CD4-positive, alpha-beta T cell (primary cell): Measurements from ENCODE around the gene XPNPEP3. TPM values are rescaled to one million over a fixed set of nuclear protein-coding genes. Genes with fewer than 3 reads are reported as not detected.
"Not testable (repeated sequence)": the region's sequence is repeated elsewhere in the genome, so short reads cannot be mapped to it uniquely, and the experiment has no call there.

Source experiments
- ATAC-seq: fragments of 200-7000 bp; cut with Tn5 transposase; one replicate; pipeline ENCODE4 v1.10.0; 2022; ENCODE audit warnings: mild to moderate bottlenecking; ENCODE audit not compliant: poor library complexity
- CTCF ChIA-PET: fragments of 350-600 bp; sonication (Branson Sonifier 250); formaldehyde crosslinking; loops from one replicate; lab custom pipeline; 2021; ENCODE audit warnings: antibody characterized with exemption, inconsistent platforms; lab: Charles Lee
- POLR2A ChIA-PET: fragments of 350-600 bp; sonication (Branson Sonifier 250); formaldehyde crosslinking; loops from one replicate; lab custom pipeline; 2021; ENCODE audit warnings: antibody characterized with exemption, inconsistent platforms; lab: Charles Lee
- DNase-seq, 14 experiments: peaks; one replicate each; pipeline ENCODE4 v3.0.0-alpha.2; 2013 to 2020; ENCODE audit warnings: mixed read lengths in 2 of 14
- H3K27ac ChIP-seq, 2 donors: one replicate each; pipeline versions ENCODE4 v1.5.1 to v1.7.0; 2013; ENCODE audit warnings: low read length in 2 of 2, low read depth in 1 of 2, mild to moderate bottlenecking in 1 of 2
- H3K27me3 ChIP-seq, 2 experiments: 1 replicate in 1 of 2; 2 replicates in 1 of 2; pipeline versions ENCODE4 v1.6.1 to v1.7.0; 2013; ENCODE audit warnings: low read length in 2 of 2, control low read depth in 1 of 2, mild to moderate bottlenecking in 1 of 2, moderate library complexity in 1 of 2; ENCODE audit not compliant: insufficient read depth in 2 of 2, control insufficient read depth in 1 of 2
- H3K36me3 ChIP-seq: one replicate; pipeline ENCODE4 v1.6.1; 2013; ENCODE audit warnings: low read length, control low read depth; ENCODE audit not compliant: insufficient read depth
- H3K4me1 ChIP-seq: one replicate; pipeline ENCODE4 v1.6.1; 2013; ENCODE audit warnings: low read length, control low read depth; ENCODE audit not compliant: insufficient read depth
- H3K4me3 ChIP-seq: one replicate; pipeline ENCODE4 v1.5.1; 2013; ENCODE audit warnings: mild to moderate bottlenecking, low read length, moderate library complexity
- H3K9me3 ChIP-seq, 2 experiments: 1 replicate in 1 of 2; 2 replicates in 1 of 2; pipeline versions ENCODE4 v1.6.1 to v1.7.0; 2013; ENCODE audit warnings: low read length in 2 of 2, mild to moderate bottlenecking in 2 of 2, control low read depth in 1 of 2, moderate library complexity in 1 of 2; ENCODE audit not compliant: control insufficient read depth in 1 of 2, insufficient read depth in 1 of 2
- H3K27ac Mint-ChIP-seq: one replicate; pipeline ENCODE4 v1.8.0; 2020; ENCODE audit warnings: mixed read lengths
- H3K27me3 Mint-ChIP-seq: one replicate; pipeline ENCODE4 v1.8.0; 2021; ENCODE audit warnings: mixed read lengths
- H3K36me3 Mint-ChIP-seq: one replicate; pipeline ENCODE4 v1.8.0; 2021; ENCODE audit warnings: low read depth, mixed read lengths
- H3K4me1 Mint-ChIP-seq: one replicate; pipeline ENCODE4 v1.8.0; 2021; ENCODE audit warnings: low read depth, mixed read lengths
- H3K4me3 Mint-ChIP-seq: one replicate; pipeline ENCODE4 v1.8.0; 2020; ENCODE audit warnings: mild to moderate bottlenecking, mixed read lengths
- H3K9me3 Mint-ChIP-seq: one replicate; pipeline ENCODE4 v1.8.0; 2020; ENCODE audit warnings: mixed read lengths
- CTCF ChIP-seq: fragments of 200-600 bp; IDR thresholded peaks from one replicate; pipeline ENCODE4 v1.8.0; 2022; ENCODE audit warnings: antibody characterized with exemption, mild to moderate bottlenecking
- intact Hi-C, 2 experiments: fragments of 100-400 bp; cut with DNase I in 1 of 2; cut with micrococcal nuclease in 1 of 2; formaldehyde crosslinking; loops; one replicate each; pipeline versions ENCODE4 v1.15.1 to v1.9.0; 2023 to 2025; cut with DNase I, micrococcal nuclease
- total RNA-seq, 174 experiments: library from RNA in 2 of 174; stranded (reverse) in 2 of 174; gene quantifications; one replicate each; pipeline ENCODE4 v1.2.3 and lab custom pipeline; 2021 to 2026

Gene XPNPEP3
- total RNA-seq, 2 experiments from 2014 or later, result 16.3 to 17.9 TPM

GRCh38 chr22:40819599-40820140, 37.3 kb upstream of the XPNPEP3 start:
- peak overlapping the region in 1 of 2 donors; percentile 68 for H3K27ac ChIP-seq
- H3K9me3 ChIP-seq, result no peaks in the 10 kb centered on the region
- H3K4me1 Mint-ChIP-seq, result peaks cover 39% of the 10 kb centered on the region

GRCh38 chr22:40823426-40823825, 33.5 kb upstream of the XPNPEP3 start:
- TF ChIP-seq CTCF, result no peak
- Histone ChIP-seq H3K27ac (no peak overlapping the region), H3K4me1 (peaks cover 9% of the 10 kb centered on the region), H3K9me3 (no peaks in the 10 kb centered on the region), H3K36me3 (peaks cover 18% of the 10 kb centered on the region), H3K27me3 (no peaks in the 10 kb centered on the region), H3K4me3 (no peak overlapping the region)
- no peak overlapping the region for H3K27ac Mint-ChIP-seq
- peaks cover 33% of the 10 kb centered on the region for H3K36me3 Mint-ChIP-seq
- no peak for DNase-seq
- intact Hi-C loops, result no loop called here
- ChIA-PET CTCF (interaction anchor here (0.6 kb wide), 1 partner anchor 26 kb away, joined by 3 read pairs; no protein-coding TSS in a partner anchor), POLR2A (interaction anchor here (0.8 kb wide), 1 partner anchor 140 kb away, joined by 3 read pairs; no protein-coding TSS in a partner anchor)
- H3K27me3 Mint-ChIP-seq, result no peaks in the 10 kb centered on the region
- ATAC-seq, result no peak
- peaks cover 13% of the 10 kb centered on the region for H3K4me1 Mint-ChIP-seq
- H3K9me3 Mint-ChIP-seq, result no peaks in the 10 kb centered on the region
- no peak overlapping the region for H3K4me3 Mint-ChIP-seq

More at GRCh38 chr22:40819599-40820140, 37.3 kb upstream of the XPNPEP3 start:
- Mint-ChIP-seq H3K4me3 (peak overlapping the region; percentile 99), H3K9me3 (no peaks in the 10 kb centered on the region), H3K27ac (peak overlapping the region; percentile 94), H3K27me3 (no peaks in the 10 kb centered on the region), H3K36me3 (peaks cover 12% of the 10 kb centered on the region)
- intact Hi-C loops, result loop anchor here (1.0 to 2.0 kb wide), 4 partner anchors 37 to 271 kb away; partner anchors contain the start of genes XPNPEP3 (in 2 of the 2), MRTFA (in 1 of the 2) and ST13 (in 1 of the 2)
- ATAC-seq (peak; percentile 6), DNase-seq (no peak)
- peak overlapping the region; percentile 71 for H3K4me3 ChIP-seq
- peaks cover 2% of the 10 kb centered on the region for H3K36me3 ChIP-seq
- no peaks in the 10 kb centered on the region for H3K27me3 ChIP-seq
- H3K4me1 ChIP-seq, result peaks cover 24% of the 10 kb centered on the region
- ChIA-PET POLR2A (interaction anchor here (0.6 to 1.9 kb wide), 7 partner anchors 19 to 356 kb away, joined by 3 to 11 read pairs (median 4); partner anchors contain the start of genes EP300, ST13 and XPNPEP3), CTCF (interaction anchor here (1.4 to 1.6 kb wide), 3 partner anchors 37 to 137 kb away, joined by 3 to 5 read pairs (median 5); partner anchors contain the start of genes ST13 and XPNPEP3)
- TF ChIP-seq CTCF, result no peak

- DNase-seq, H3K9me3 Mint-ChIP-seq, H3K4me3 Mint-ChIP-seq, ATAC-seq, intact Hi-C loops, CTCF ChIA-PET, H3K27me3 ChIP-seq, H3K27ac Mint-ChIP-seq, H3K4me1 Mint-ChIP-seq, H3K27ac ChIP-seq, POLR2A ChIA-PET, H3K4me3 ChIP-seq, H3K4me1 ChIP-seq, H3K9me3 ChIP-seq, H3K27me3 Mint-ChIP-seq: not testable (repeated sequence)
- H3K36me3 ChIP-seq, result peaks cover 46% of the 10 kb centered on the region
- peaks cover 48% of the 10 kb centered on the region for H3K36me3 Mint-ChIP-seq
Measured at GRCh38 chr22:40826292-40826691, 30.7 kb upstream of the XPNPEP3 start.
